HG03342 (cell line): ENCODE data around the gene TMED1.
"Not testable (repeated sequence)": the region's sequence is repeated elsewhere in the genome, so short reads cannot be mapped to it uniquely, and the experiment has no call there.

Source experiments
- ATAC-seq: cut with Tn5 transposase; IDR thresholded peaks from one replicate; pipeline ENCODE4 v1.9.1; 2021; ENCODE audit warnings: mild to moderate bottlenecking, moderate library complexity; ENCODE audit not compliant: unreplicated experiment

Gene TMED1, protein sequence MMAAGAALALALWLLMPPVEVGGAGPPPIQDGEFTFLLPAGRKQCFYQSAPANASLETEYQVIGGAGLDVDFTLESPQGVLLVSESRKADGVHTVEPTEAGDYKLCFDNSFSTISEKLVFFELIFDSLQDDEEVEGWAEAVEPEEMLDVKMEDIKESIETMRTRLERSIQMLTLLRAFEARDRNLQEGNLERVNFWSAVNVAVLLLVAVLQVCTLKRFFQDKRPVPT

DNA sequence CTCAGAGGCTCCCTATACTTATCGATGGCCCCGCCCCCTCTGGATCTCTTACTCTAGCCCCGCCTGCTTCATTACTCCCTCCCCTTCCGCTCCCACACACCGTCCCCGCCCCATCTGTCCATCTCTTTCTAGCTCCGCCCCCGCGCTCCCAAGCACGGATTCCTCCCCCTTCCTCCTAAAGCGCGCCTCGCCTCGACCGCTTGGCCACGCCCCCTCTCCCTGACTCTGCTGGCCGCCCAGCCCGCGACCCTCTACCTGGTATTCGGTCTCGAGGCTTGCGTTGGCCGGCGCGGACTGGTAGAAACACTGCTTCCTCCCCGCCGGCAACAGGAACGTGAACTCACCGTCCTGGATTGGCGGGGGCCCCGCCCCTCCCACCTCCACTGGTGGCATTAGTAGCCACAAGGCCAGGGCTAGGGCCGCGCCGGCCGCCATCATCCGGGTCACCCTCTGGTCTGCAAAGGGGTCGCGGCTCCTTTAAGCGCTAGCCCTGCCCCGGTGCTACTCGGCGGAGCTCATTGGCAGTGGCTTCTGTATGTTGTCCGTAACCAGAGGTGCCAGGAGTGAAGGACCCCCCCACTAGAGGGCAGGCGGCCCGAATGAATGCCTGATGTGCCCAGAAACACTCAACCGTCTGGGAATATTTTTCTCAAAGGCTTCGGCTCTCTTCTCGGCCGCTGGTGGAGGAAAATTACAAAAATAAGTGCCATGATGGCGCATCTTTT, at the start of gene TMED1:
Gene TMED1, minus strand, starts transcription at position 459 of the 725 bp plus-strand sequence. Its CDS starts 21 bp downstream, at position 438.
- ATAC-seq: peak; percentile 74

DNA sequence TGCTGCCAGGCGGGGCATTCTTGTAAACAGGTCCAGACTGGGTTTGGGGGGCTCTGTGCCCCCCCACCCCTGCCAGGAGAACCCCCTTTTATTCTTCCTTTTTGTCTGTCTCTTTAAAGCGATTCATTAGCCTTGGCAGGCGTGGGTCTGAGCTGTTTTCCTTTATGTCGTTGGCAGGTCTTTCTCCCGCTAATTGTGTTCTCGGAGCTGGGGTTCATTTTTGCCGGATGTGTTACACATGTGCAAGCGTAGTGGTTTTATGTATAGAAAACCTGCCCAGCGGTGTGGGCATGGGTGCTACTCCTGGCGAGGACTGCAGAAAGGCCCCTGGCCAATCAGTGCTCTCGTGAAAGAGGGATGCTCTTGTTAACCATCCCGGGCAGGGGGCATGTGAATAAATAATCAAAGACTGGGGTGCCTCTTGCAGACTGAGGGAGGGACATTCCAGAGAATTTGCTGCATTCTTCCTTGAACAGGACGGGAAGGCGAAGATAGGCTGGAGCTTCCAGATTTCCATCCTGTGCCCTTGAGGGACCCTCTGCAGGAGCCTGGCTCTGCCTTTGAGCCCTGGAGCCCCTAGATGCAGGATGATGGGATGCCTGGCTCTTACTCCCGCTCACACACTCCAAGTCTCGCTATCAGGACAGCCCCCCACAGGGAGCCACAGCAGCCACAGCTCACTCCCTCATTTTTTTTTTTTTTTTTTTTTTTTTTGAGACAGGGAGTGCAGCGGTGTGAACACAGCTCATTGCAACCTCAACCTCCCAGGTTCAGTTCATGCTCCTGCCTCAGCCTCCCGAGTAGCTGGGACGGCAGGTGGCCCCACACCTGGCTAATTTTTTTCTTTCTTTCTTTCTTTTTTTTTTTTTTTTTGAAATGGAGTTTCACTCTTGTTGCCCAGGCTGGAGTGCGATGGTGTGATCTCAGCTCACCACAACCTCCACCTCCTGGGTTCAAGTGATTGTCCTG, 49.5 kb upstream of the TMED1 start:
- ATAC-seq: no peak

DNA sequence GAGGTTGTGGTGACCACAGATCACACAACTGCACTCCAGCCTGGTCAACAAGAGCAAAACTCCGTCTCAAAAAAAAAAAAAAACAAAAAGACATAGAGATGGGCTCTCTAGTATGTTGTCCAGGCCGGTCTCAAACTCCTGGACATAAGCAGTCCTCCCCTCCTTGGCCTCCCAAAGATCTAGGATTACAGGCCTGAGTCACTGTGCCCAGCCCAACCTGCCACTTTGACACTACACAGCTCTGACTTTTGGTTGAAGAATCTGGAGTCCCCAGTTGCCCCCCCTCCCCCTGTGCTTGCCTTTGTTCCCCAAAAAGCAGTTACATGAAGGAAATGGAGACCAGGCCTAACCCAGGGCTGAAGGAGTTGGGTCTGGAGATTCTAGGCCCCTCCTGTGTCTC, 48.3 kb upstream of the TMED1 start:
- no peak for ATAC-seq

DNA sequence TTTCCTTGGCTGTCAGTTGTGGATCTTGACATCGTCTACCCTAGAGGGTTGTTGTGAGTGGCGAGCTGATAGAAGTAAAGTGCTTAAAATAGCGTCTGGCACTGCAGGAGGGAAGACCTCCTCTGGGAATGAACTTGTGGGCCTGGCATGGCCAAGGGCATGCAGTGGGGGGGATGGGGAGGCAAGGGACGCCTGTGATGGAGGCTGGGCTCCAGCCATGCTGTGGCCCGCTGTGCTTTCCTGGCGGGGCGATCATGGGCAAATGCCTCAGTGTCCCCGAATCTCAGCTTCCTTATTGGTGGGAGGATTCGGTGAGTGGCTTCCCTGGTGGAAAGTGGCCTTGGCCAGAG, 46.1 kb upstream of the TMED1 start:
- ATAC-seq: no peak

DNA sequence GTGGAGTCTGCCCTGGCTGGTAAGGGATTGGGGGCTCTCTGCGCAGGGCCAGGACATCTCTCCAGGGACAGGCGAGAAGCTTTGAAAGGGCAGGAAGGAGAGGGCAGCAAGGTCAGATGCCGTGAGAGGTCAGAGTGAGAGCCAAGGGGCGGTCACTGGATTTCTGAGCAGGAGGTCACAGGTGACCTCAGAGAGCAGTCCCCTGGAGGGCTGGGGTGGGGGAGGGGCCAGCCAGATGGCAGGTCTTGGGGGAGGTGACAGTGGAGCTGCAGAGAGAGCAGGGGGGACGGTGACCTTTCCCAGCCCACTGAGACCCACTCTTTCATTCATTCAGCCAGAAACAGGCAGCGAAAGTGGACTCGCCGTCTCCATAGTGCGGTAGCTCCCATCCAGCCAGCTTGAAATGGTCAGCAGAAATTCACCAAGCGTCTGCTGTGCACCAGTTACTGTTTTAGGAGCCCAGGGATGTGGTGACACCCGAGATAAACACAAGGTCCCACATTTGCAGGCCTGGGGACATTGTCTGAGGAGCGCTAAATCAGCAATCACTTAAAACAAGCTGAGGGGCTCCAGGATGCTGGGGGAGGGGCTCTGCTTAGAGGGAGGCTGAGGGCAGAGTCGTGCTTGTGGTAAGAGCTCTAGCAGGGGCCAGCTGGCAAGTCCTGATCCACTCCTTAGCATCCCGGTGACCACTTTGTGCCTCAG, 45.5 kb upstream of the TMED1 start:
- no peak for ATAC-seq

DNA sequence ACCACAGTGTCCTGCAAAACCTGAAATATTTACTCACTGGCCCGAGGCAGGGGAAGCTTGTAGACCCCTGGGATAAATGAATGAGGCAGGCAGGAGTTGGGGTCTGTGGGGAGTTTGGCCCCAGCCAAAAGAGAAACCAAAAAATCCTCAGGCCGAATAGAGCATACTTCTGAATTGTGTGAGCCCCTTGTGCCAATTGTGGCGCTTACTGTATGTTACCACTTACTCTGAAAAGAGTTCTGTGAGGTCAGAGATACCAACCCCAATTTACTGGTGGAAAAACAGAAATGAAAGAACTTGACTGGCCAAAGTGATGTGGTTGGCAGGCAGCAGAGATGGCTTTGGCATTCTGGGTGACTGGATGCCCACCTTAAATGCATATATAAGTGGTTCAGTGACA, 42.2 kb upstream of the TMED1 start:
- no peak for ATAC-seq

DNA sequence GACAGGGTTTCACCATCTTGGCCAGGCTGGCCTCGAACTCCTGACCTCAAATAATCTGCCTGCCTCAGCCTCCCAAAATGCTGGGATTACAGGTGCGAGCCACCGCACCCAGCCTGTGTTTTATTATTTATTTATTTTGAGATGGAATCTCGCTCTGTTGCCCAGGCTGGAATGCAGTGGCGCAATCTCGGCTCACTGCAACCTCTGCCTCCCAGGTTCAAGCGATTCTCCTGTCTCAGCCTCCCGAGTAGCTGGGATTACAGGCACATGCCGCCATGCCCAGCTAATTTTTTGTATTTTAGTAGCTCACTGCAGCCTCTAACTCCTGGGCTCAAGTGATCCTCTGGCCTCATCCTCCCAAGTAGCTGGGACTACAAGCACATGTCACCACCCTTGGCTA, 41.6 kb upstream of the TMED1 start:
- not testable (repeated sequence) for ATAC-seq

DNA sequence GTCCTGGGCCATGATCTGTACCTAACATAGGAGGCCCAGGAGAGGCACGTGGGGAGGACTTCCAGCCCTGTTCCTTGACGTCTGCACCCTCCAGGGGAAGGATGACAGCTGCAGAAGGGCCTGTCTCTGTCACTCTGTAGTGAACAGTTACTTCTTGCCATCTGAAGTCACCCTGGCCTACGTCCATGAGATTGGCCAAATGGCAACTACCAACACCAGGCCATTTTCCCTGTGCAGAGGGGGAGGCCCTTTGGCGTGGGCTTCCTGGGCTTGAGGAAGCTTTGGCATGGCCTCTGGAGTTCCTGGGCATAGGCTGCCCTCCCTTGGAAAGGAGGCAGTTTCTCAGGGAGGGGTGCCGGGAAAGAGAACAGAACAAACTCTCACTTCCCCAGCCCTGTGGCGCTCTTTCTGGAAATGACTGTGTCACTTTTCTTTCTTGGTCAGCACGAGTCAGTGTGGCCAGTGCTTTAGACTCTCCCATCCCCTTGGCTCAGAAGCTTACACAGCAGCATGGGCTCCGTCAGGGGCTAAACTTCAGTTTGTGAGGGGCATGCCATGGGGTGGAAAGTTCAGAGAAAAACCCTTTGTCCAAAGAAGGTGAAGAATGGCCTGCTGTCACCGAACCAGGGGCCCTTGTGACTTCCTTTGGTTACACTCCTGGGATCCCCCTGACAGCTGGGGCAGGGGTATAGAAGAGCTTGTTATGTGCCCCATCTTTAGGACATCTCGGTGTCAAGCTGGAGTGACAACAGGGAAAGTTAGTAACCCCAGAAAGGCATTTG, 40.6 kb upstream of the TMED1 start:
- ATAC-seq: peak; percentile 45

DNA sequence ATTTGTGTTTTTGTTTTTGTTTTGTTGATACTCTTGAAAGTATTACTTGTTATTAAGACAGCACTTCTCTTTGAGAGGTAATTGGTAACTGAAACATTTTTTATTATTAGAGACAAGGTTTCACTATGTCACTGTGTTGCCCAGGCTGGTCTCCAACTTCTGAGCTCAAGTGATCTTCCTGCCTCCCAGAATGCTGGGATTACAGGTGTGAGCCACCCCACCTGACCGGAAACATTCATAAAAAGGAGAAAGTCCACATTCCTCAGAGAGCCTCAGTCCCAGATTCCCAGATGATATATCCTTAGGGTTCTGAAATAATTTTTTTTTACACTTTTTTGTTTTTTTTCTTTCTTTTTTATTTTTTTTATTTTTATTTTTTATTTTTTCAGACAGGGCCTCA, 38.0 kb upstream of the TMED1 start:
- no peak for ATAC-seq

DNA sequence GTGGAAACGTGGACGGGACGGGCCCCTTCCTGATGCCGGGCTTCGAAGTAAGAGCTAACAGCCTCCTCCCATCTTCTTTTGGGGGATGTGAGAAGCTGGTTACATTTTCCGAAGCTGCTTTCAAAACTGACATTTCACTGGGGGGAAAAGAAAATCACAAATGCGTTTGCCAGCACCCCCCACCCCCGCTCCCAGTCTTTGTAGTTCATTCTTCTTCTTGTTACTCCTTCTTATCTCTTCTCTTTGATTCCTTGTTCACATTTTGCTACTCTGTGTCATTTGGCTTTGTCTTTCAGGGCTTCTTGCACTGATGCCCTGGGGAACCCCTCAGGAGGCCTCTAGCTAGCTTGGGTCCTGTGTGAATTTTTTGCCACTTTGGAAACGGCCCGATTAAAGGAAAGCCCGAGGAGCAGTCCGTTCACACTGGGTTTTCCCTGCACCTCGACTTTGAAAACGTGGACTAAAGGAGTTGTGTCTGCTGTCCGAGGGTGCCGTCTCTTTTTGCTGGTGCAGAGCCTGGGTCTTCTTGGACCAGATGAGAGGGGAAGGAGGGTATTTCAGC, 36.6 kb upstream of the TMED1 start:
- ATAC-seq: no peak

DNA sequence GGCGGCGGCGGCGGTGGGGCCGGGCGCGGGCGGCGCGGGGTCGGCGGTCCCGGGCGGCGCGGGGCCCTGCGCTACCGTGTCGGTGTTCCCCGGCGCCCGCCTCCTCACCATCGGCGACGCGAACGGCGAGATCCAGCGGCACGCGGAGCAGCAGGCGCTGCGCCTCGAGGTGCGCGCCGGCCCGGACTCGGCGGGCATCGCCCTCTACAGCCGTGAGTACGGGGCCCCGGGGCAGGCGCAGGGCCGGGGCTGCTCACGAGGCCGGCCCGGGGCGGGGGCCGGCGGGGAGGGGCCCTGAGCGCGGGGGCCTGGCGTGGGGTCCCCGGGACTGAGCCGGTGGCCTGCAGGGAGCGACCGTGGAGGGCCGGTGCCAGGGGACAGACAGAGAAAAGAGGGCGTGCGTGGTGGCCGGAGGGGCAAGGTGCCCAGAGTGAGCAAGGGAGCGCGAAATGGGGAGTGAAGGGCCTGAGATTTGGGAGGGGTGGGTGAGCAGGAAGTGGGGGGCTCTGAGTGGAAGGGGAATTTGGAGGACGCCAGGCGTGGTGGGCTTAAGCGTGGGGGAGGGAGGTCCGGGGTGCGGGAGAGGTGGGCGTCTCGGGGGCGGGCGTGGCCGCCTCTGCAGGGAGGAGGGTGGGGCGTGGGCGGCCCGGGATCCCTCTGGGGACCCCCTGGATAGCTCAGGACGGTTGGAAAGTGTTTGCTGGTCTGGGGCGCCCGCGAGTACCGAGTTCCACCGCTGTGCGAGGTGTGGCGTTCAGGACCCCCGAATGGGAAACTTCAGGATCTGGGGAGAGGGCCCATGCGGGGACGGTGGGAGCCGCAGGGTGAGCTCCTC, 35.9 kb upstream of the TMED1 start:
- ATAC-seq: peak; percentile 1

DNA sequence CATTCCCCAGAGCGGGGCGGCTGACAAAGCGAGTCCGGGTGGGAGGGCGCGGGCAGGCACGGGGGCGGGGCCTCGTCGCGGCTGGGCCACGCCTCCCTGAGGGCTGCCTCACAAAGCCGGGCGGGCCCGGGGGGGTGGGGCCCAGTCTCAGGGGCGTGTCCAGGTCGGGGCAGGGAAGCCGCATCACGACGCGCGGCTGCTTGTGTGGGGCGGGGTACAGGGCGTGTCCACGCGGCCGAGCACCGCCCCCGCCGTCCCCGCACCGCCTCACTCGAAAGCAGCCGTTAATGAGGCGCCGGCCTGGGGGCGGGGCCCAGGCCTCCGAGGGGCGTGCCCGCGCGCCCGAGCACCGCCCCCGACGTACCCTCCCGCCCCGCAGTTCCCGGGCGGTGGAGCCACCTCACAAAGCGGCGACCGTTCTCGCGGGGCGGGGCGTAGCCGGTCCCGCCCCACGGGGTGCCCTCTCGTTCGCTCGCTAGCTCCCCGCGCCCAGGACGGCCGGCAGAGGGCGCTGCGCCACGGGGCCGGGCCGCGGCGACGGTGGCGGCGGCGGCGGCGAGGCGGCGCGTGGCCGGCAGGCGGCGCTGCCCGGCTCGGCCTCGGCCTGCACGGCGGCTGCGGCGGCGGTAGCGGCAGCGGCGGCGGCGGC, 35.1 kb upstream of the TMED1 start, which contains the start of gene CARM1:
Gene CARM1, plus strand, starts transcription at position 599 of the 649 bp plus-strand sequence. CDS start 150 bp downstream, outside the sequence.
- peak; percentile 64 for ATAC-seq

DNA sequence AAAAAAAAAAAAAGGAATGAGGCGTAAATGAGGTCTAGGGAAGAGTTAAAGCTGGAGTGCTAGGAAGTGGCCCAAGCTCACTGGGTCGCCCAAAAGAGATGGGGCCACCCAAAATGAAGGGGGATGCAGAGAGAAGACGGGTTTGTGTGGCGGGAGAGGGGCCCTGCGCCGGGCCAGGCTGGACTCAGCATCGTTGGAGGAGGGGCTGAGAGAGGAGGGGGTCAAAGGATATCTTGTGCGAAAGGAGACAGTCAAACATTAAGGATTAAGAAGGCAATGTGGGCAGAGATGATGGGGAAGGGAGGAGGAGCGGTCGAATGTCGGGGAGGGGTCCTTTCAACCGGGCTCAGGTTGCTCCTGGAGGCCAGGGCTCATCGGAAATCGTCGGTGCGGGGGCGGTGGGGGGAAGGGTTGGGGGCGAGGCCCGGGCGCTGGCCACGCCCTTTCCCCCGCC, 34.5 kb upstream of the TMED1 start:
- ATAC-seq: no peak

DNA sequence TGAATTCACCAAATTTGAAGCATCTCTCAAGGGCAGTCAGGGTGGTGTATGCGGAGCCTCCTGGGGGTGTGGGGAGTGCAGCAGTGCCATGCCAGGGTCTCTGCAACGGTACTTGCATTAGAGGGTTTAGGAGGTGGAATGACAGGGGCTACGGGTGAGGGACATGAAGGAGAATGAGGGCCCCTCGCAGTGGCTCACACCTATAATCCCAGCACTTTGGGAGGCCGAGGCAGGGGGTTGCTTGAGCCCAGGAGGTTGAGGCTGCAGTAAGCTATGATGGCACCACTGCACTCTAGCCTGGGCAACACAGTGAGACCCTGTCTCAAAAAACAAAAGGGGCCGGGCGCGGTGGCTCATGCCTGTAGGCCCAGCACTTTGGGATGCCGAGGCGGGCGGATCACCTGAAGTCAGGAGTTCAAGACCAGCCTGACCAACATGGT, 33.9 kb upstream of the TMED1 start:
- ATAC-seq: not testable (repeated sequence)

DNA sequence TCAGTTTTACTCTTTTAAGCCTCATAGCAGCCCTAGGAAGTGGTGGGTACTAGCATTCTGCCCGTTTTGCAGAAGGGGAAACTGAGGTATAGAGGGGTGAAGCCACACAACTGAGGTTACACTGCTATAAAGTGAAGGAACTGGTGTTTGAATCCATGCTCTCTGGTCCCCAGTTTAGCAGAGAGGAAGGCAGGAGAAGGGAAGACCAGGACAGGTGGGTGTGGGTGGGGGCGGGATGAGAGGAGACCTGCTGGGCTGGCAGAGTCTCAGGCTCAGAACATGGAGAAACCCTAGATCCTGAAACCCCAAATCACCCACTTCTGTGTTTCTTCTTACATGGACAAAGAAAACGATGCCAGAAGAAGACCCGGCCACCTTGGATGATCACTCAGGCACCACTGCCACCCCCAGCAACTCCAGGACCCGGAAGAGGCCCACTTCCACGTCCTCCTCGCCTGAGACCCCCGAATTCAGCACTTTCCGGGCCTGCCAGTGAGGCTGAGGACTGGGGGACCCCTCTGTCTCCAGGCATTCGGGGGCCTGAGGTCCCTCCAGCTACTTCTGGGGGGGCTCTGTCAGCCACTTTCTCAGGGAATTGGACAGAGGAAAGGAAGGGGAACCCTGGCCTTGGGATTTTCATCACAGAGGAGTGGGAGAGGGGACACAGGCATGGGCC, 33.0 kb upstream of the TMED1 start:
- ATAC-seq: no peak

DNA sequence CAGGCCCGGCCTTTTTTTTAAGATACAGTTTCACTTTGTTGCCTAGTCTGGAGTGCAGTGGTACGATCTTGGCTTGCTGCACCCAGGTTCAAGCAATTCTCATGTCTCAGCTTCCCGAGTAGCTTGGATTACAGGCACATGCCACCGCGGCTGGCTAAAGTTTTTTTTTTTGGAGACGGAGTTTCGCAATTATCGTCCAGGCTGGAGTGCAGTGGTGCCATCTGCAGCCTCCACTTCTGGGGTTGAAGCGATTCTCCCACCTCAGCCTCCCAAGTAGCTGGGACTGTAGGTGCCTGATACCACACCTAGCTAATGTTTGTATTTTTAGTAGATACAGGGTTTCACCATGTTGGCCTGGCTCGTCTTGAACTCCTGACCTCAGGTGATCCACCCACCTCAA, 30.5 kb upstream of the TMED1 start:
- no peak for ATAC-seq

DNA sequence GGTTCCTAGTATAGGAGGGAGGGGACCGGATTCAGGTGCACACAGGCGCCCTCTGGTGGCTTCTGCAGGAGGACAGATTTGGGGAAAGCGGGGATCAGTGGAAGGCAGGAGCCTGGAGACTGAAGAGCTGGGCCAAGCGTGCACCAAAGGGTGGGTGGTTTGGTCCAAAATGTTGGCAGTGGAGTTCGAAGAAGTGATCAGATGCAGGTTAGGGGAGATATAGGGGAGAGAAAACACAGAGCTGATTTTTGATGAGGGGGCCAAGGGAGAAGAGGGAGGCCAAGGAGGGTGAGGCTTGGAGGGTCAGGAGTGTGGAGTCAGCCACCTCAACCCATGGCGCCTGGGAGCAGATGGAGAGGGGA, 28.5 kb upstream of the TMED1 start:
- no peak for ATAC-seq
